ENCODE results near the gene ADCY9.

The ADCY9 gene

DNA sequence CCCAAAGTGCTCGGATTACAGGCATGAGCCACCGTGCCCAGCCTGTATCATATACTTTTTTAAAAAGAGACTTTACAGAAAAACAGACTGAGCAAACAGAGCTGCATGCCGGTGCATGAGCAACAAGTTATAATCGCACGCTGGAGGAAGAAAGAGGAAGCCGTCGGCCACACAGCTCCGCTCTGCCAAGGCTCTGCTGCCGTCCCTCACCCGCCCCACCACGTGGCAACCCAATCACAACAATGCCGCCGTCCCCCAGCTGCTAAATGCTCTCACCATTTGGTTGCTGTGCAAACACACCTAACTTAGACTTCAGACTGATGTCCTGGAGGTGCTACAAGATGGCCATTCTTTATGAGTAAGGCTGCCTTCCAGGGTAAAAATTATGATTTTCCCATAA, 83.5 kb downstream of the ADCY9 start:
- DNase-seq (ENCODE audit: low read depth in 2 of 2) = no peak

GRCh38 chr16:4028144-4028543, 88.1 kb downstream of the ADCY9 start:
- no peak for DNase-seq (ENCODE audit: low read depth in 2 of 2)

DNA sequence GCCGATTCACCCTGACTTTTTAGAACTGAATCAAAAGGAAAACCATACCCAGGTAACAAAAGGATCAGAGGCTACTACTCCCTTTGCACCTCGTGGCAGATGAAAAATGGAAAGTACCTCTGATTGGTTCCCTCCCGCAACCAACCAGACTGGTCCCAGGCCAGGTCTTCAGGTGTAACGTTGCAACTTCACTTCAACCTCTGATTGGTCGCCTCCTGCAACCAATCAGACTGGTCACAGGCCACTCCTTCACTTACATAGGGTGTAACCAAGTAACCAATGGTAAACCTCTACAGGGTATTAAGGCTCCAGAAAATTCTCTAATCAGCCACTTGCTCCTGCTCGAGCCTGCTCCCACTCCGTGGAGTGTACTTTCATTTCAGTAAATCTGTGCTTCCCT, 89.4 kb downstream of the ADCY9 start:
- no peak for DNase-seq (ENCODE audit: low read depth in 2 of 2)

- no peak for DNase-seq (ENCODE audit: low read depth in 2 of 2)
These were observed 90.8 kb downstream of the ADCY9 start for GRCh38 chr16:4025428-4025827.

DNA sequence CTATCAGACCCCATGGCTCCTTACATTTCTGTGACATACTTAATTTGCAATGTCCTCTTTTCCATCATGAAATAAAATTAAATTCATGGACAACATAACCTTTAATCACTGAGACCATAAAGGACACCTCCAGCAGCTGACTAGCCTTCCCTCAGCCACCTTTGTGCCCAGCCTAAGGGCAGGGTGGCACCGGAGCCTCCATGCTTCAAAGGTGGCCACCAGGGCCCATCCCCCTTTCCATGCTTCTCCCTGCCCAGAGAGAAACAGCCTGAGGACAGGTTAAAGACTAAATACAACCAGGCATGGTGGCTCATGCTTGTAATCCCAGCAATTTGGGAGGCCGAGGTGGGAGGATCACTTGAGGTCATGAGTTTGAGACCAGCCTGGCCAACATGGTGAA, 94.3 kb downstream of the ADCY9 start:
- no peak for DNase-seq (ENCODE audit: low read depth in 2 of 2)

DNA sequence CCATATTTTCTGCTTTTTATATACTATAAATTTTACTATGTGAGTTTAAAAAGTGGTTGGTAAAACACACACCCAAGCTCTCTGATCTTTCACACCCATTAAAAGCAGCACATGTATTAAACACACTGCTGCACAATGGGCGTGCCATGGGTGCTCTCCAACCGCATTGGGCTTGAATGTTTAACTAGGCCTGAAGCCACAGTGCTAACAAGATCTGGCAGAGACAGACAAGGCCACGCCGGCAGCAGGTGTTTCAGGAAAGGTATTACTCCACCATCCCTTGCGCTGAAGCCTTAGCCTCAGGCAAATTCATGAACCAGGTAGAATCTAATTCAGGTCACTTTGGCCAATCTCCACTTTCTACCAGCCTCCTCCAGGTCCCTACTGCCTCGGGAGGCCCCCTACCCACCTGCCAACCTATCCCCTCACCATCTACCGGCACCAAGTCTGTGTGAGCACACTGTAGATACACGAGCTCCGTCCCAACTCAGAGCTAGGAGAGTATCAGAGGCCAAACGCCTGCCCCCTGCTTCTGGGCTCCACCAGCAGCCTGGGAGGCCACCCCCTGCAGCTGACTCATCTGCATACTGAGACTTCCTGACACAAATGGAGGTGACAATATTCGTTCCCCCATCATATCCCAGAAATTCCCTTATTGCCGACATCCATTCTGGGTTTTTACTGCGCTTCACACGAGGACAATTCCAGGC, 95.0 kb downstream of the ADCY9 start:
- no peak for DNase-seq (ENCODE audit: low read depth in 2 of 2)

DNA sequence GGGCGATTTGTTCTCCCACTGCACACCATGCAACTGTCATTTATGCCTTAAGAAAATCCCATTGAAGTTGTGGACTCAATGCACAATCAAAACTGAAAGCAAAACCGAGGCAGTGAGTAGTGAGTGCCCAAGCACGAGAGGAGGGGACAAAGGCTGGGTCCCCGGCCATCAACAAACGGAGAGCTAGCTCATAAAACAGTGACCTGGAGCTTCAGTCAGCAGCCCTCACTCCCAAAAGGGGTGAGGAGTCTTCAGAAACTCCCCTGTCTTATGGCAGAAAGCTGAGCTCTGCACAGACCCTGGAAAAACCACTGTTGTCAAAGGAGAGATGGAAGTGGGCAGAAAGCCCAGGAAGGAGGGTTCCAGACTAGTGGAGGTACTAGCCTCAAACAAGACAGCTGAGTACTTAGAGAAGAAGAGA, 96.9 kb downstream of the ADCY9 start:
- DNase-seq (ENCODE audit: low read depth in 2 of 2) = no peak

DNA sequence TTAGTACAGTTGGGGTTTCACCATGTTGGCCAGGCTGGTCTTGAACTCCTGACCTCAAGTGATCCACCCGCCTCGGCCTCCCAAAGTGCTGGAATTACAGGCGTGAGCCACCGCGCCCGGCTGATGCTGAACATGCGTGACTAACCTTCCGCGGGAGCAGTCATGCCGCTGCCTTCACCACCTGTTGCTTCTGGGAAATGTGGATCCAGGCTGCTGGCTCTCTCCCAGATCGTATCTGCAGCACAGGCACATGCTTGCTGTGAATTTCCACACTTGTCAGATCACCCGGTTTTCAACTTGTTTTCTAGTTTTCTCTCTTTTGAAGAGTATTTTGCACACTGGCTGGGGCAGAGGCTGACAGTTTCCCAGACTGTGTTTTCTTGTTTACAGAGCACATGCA, 97.9 kb downstream of the ADCY9 start:
- no peak for DNase-seq (ENCODE audit: low read depth in 2 of 2)

DNA sequence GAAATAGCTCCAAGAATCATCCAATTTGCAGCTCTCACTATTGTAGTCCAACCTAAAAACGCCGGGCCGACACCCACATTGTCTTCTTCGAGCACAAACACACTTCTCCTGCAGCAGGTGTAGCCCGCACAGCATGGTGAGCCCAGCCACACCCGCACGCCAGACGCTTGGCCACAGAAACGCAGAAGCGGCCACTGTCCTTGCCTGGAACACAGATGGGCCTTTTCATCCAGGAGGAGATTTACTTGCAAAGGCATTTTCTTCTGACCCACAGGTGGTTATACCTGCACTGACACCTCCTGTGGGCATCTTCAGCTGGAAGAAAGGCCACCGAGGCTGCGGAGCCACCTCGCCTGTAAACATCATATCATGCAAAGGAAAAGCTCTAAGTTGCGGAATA, 98.4 kb downstream of the ADCY9 start:
- no peak for DNase-seq (ENCODE audit: low read depth in 2 of 2)

GRCh38 chr16:4016658-4017057, 99.6 kb downstream of the ADCY9 start:
- no peak for DNase-seq (ENCODE audit: low read depth in 2 of 2)

DNA sequence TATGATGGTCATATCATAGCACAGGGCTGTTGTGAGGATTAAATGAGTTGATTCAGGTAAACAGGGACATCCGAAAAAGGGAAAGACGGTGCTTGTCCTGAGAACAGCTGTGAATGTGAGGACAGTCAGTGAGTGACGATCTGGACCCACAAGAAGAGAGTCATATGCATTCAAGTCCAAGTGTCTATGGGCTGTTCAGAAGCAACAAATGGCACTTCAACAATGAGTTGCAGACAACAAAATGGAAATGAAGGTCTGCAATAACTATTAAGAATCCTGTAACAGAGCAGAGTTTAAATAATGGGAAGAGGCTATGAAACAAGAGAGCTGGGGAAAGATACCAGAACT, 100.3 kb downstream of the ADCY9 start:
- no peak for DNase-seq (ENCODE audit: low read depth in 2 of 2)

- DNase-seq (ENCODE audit: low read depth in 2 of 2) = no peak
These were observed 100.8 kb downstream of the ADCY9 start for GRCh38 chr16:4015275-4016004.

DNA sequence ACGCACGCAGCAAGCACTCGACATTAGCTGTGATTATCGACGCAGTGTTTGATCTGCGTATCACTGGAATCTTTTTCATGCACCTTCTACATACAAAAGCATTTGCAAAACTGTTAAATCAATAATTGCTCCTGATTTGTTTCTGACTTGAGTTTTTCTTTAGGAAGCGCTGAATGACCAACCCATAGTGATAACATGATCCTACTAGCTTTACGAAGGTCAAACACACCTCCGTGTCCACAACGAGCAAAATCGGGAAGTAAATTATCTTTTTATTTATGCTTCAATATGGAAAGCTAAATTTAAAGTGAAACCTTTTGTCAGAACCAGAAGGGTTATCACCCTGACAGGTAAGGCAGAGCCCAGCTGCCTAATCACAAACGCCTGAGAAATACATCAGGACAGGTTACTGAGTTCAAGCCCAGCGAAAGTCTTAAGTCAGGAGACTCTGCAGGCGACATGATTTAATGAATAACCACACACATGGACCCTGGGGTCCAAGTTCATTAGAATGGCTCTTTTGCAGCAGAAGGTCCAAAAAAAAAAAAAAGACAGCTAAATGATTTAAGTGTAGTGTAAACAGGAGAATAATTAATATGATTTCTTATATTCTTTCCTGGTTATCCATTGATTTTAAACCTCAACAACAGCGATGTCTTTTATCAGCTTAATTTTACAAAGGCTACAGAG, 104.2 kb downstream of the ADCY9 start:
- DNase-seq (ENCODE audit: low read depth in 2 of 2) = no peak

DNA sequence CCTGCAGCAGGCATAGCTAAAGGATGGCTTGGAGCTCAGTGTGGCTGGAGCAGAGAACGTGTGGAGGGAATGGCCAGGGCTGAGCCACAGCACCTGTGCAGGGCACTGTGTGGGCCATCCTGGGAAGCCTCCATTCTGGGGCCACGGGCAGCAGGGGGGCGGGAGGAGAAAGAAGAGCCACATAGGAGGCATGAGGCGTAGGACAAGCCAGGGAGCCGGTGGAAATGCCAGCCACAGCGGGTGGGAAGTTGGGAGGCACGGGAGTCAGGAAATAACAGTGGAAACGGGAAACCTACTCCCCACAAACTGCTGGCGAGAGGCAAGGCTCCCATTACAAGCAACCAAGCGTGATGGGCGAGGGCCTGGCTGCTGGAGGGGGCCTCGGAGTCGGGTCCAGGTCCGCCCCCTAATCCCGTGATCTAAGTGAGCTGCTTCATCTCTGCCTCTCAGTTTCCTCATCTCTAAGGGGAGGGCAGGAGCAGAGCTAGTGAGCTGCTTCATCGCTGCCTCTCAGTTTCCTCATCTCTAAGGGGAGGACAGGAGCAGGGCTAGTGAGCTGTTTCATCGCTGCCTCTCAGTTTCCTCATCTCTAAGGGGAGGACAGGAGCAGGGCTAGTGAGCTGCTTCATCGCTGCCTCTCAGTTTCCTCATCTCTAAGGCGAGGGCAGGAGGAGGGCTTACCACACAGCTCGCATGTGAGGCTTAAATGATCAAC, 104.9 kb downstream of the ADCY9 start:
- DNase-seq (ENCODE audit: low read depth in 2 of 2) = no peak

DNA sequence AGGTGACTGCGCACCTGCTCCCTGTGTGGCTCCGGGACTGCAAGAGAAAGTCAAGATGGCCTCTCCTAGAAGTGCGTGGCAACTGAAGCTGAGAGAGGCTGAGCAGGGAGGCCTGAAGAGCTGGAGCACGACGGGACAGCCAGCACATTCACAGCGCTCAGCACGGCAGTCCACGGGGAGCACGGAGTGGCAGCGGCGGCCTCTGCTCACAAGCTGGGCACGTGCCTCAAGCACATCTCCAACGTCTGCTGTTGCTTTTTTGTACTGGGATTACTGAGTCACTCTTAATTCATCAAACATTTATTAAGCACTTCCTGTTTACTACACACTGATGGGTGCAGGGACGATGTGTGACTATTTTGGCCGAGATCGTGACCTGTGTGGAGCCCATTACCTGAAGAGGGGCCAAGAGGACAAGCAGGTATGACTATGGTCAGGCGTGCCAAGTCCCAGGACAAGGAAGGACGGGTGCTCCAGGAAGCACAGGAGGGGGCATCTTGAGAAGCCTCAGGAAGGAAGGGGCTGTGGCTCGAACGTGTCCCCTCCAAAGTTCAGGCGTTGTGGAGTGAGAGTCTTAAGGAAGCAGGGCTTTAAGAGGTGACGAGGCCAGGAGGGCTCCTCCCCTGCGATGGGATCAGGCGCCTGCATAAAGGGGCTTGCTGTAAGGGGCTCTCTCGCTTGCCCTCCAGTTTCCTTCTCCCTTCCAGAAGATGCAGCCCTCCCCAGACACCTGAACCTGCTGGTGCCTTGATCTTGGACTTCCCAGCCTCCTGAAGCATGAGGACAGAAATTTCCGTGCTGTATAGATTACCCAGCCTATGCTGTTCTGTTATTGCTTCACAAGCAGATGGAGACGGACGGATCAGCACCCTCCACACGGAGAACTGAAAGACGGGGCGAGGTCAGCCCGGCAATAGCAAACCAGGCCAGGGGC, 105.8 kb downstream of the ADCY9 start:
- DNase-seq (ENCODE audit: low read depth in 2 of 2) = no peak

- DNase-seq (ENCODE audit: low read depth in 2 of 2) = no peak
These were observed 107.1 kb downstream of the ADCY9 start for GRCh38 chr16:4009177-4009576.

- no peak for DNase-seq (ENCODE audit: low read depth in 2 of 2)
These were observed 108.1 kb downstream of the ADCY9 start for GRCh38 chr16:4008116-4008515.

DNA sequence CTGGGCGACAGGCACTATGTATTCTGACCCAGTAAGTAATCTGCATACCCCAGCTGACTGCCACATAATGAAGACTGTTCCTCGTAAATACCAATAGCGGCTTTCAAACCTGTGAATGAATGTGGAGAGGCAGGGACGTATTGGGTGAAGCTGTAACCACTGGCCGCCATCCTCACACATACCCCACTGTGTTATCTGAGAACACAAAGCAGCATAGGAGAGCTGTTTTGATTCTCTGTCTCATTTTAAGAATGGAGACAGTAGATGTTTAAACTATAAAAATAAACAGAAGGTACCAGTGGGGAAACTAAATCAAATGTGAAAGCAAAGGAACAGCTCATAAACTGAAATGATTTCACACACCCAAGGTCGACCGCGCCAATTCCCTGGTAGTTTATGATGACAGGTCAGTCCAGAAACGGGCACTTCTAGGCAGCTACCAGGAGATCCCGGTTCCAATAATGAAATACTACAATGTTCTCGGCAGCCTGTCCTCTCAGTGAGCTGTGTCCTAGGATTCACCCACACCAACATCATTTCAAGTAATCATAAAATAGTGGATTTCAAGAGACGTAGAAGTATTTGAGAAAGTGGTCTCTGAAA, 109.7 kb downstream of the ADCY9 start:
- no peak for DNase-seq (ENCODE audit: low read depth in 2 of 2)

DNA sequence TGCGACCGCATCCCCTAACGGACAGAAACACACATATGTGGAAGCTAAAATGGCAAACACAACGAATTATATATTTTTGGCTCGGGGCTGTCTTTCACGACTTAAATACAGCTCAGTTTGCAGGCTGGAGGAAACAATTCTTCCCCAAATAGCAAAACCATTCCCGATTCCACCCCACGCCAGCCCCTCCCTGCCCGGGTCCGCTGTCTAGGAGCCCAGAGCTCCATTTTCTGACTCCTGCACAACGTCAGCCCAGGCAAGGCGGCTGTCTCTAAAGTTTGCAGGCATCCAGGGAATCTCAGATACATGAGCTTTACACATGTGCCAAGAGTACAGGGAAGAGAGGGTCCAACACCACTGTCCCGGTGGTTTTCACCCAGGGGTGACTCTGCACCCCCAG, 110.5 kb downstream of the ADCY9 start:
- DNase-seq (ENCODE audit: low read depth in 2 of 2) = no peak

DNA sequence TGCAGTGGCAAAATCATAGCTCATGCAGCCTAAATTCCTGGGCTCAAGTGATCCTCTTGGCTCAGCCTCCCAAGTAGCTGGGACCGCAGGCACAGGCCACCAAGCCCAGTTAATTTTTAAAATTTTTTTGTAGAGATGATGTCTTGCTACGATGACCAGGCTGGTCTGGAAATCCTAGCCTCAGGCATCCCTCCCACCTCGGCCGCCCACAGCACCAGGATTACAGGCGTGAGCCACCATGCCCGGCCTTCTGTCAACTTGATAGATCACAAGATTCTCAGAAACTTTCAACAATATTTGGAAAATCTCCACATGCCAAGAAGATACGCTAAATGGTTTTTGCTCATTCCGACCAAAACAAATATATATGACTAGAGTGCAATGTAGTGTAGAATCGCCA, 111.0 kb downstream of the ADCY9 start:
- no peak for DNase-seq (ENCODE audit: low read depth in 2 of 2)

DNA sequence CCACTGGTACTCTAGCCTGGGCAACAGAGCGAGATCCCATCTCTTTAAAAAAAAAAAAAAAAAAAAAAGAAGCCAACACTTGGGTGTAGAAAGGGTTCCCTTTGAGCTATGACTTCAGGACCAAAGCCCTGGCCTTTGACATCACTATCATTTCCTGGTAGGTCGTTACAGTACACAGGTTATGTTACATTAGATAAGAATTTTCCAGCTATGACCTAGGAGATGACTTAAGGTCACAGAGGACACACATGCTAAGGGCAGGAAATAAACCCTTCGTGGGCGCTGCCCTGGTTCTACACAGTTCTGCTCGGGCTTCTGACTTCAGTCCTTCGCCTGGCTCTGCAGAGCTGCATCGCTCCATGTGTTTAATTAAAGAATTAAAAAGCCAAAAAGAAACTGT, 112.0 kb downstream of the ADCY9 start:
- DNase-seq (ENCODE audit: low read depth in 2 of 2) = no peak

All from stimulated activated CD4-positive, alpha-beta T cell treated with anti-CD3 and anti-CD28 coated beads, Interleukin-4, amount 100 ng/mL, for 48 hours (primary cell).